Activated CD8-positive, alpha-beta memory T cell treated with anti-CD3 and anti-CD28 coated beads for 36 hours (primary cell): ENCODE measurements around the gene F11. TPM values are rescaled to one million over a fixed set of nuclear protein-coding genes. Genes with fewer than 3 reads are reported as not detected.
"Not testable (repeated sequence)": the region's sequence is repeated elsewhere in the genome, so short reads cannot be mapped to it uniquely, and the experiment has no call there.

Experiments
- CTCF ChIA-PET: fragments of 350-600 bp; sonication (Branson Sonifier 250); formaldehyde crosslinking; loops from one replicate; lab custom pipeline; 2021; ENCODE audit warnings: antibody characterized with exemption; lab: Charles Lee
- POLR2A ChIA-PET: fragments of 350-600 bp; sonication (Branson Sonifier 250); formaldehyde crosslinking; loops from one replicate; lab custom pipeline; 2021; ENCODE audit warnings: antibody characterized with exemption; lab: Charles Lee
- total RNA-seq, 2 experiments: library from RNA; stranded (reverse); gene quantifications; one replicate each; pipeline ENCODE4 v1.2.3, GENCODE V29; 2021

Gene F11
- total RNA-seq, 2 experiments from 2014 or later, result not detected

DNA sequence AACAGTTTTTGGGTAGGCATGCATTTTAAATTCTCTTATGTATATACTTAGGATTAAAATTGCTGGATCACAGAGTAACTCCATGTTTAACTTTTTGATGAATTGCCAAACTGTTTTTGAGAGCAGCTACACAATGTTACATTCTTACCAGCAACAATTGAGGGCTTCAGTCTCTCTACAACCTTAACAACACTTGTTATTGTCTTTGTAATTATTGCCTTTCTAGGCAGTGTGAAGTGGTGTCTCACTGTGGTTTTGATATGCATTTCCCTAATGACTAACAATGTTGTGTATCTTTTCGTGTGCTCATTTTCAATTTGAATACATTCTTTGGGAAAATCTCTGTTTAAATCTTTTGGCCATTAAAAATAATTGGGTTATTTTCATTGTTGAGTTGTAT lies 17.3 kb upstream of the F11 start:
- ChIA-PET POLR2A (no interaction called here), CTCF (no interaction called here)

DNA sequence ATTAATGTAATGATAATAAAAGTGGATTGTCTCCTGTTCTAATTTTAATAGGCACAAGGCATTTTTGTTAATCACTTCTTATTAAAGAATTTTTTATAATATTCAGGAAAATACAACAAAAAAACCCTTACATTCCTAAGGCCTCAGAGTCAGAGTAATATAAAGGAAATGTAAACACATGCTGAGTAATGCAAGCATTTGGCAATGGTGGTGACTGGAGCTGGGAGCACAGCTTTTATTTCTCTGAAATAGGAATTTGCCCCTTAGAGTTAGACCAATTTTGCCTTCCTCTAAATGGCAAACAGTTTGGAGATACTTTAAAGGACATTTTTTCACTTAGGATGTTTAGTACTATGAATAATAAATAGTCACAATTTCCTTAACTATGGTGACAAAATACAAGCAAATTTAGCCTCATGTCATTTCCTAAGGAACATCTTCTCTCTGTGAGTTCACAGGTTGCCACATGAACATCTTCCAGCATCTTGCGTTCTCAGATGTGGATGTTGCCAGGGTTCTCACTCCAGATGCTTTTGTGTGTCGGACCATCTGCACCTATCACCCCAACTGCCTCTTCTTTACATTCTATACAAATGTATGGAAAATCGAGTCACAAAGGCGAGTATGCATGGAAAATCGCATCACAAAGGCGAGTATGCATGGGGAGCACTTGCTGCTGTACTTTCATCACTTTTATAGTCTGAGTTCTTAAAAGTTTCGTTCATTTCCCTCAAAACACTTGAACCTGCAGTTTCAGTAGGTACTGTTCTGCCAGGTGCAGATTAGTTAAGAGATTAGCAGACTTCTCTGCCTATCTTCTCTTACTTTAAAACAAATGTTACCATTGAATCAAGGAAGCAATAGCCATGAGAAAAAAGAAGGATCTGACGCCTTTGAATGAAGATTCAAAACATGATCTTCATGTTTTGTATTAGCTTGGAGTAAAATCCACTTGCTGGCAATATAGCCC lies 15.9 kb upstream of the F11 start:
- ChIA-PET POLR2A (no interaction called here), CTCF (no interaction called here)

DNA sequence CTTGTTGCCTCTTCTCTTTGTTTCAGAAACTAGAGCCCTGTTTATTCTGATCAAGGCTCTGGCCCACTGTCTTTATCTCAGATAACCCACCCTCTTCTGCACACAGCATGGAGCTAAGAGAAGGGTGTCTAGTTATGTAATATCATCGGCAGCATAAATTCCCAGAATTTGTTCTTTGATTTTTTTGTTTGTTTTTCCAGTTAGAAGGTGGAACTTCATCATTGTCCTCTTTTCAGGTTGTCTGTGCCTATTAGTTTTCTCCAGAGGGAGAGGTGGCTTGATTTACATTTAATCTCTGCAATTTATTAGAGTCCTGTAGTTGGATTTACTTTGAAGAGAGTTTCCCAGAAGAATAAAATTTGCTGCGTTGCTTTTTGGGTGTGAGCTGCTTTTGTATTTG lies 15.2 kb upstream of the F11 start:
- ChIA-PET POLR2A (no interaction called here), CTCF (no interaction called here)

DNA sequence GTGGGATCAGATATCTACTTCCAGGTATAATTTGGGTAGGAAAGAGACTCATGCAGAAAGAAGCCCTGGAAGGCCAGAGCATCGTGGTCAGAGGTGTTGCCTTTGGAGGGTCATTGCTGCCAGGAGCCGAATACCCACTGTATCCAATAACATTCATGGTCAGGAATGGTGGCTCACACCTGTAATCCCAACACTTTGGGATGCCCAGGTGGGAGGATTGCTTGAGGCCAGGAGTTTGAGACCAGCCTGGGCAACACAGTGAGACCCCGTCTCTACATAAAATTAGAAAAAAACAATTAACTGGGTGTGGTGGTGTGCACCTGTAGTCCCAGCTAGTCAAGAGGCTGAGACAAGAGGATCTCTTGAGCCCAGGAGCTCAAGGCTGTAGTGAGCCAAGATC lies 10.9 kb upstream of the F11 start:
- ChIA-PET POLR2A (no interaction called here), CTCF (no interaction called here)

DNA sequence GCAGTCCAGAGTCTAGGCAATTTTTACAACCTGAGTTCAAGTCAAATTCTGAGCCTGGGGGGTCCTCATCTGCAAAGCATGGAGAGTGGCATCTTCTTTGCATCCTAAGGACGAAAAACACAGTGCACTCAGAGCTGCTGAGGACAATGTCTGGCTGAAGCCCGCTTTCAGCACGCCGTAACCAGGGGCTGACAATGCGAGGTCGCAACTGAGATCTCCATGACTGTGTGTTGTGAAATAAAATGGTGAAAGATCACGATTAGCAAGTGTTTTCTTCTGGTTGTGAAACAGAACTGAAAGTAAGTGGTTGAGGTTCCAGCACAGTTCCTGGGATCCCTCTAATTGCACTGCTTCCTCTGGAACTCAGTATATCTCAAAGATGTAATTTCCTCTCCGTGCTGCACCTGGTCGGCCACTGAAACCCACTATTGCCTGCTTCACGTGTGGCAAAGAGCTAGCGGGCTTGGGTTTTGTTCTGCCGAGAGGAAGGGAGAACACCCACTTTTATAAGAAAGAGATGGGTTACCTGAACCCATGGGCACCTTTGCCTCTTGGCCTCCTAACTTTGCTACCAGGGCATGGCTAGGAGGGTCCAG lies 7.7 kb upstream of the F11 start:
- POLR2A ChIA-PET, result no interaction called here
- CTCF ChIA-PET, result no interaction called here

DNA sequence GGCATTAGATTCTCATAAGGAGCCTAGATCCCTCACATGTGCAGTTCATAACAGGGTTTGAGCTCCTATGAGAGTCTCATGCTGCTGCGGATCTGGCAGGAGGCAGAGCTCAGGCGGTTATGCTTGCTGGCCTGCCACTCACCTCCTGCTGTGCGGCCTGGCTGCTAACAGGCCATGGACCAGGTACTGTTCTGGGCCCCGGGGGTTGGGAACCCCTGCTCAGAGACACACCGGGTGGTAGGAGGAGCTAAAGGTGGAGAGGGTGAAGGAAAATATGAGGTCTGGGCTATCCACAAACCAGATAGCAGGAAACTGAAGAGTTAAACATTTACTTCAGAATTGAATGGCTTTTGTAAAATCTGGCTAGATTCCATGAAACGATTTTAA lies 5.9 kb upstream of the F11 start:
- POLR2A ChIA-PET, result no interaction called here
- CTCF ChIA-PET, result no interaction called here

DNA sequence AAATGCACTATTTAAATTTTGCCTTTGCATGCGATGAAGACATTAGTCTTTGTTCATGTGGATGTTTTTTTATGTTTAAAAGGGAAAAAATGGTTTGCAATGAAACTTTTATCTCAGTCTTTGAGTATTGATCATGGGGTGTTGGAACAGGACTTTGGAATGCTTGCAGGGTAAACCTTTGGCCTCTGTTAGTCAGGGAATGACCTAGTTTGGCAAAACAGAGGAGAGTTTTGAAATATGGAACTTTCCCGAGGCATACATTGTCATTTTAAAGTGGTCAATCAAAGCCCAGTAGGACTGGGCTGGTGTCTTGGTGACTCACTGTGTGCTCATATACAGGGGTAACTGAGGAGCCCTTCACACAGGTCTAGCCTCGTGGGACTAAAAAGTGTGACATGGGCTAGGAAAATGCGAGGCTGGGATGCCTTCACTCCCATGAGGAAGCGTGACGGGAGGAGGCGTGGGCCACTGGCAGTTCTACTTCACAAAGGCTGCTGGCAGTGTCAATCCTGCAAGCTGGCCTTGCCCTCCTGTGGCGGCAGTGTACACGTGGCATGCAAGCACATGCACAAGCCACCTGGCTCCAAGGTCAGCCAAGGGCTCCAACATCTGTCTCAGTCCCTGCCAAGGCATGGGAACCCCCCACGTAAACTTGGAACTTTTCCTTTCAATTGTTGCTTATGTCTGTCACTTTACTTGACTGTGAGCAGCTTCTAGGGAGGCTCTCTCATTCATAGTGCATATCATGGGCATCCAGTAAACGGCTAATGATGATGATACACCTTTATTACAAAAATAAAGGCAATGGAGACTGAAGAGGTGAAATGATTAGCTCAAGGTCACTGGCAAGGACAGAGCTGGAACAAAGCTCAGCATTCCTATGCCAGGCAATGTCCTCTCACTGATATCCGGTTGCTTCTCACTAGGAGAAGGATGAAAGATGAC lies 5.2 kb upstream of the F11 start:
- POLR2A ChIA-PET, result no interaction called here
- CTCF ChIA-PET, result no interaction called here

DNA sequence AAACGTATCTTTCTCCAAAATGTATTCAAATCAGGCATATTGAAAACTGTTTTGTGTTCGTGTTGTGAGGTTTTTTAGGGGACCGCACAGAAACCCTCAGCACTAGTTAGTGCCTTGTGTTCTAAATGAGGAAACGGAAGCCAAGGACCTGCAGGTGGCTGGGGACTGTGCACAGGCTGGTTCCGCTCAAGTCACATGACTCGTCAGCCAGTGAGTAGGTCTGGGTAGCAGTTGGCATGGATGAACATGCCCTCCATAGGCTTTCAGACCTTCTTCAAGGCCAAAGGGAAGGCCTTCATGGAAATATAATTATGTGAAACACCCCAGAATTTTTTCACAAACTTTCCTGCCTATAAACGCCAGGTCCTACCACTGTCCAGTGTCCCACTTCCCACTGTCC lies 1.3 kb upstream of the F11 start:
- POLR2A ChIA-PET, result no interaction called here
- CTCF ChIA-PET, result no interaction called here

DNA sequence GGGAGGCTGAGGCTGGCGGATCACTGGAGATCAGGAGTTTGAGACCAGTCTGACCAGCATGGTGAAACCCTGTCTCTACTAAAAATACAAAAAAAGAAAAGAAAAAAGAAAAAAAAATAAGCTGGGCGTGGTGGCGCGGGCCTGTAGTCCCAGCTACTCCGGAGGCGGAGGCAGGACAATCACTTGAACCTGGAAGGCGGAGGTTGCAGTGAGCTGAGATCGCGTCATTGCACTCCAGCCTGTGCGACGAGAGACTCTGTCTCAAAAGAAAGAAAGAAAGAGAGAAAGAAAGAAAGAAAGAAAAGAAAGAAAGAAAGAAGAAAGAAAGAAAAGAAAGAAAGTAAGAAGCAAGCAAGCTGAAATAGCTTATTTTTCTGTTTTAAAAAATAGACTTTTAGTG lies 739 bp upstream of the F11 start:
- POLR2A ChIA-PET, CTCF ChIA-PET: not testable (repeated sequence)

DNA sequence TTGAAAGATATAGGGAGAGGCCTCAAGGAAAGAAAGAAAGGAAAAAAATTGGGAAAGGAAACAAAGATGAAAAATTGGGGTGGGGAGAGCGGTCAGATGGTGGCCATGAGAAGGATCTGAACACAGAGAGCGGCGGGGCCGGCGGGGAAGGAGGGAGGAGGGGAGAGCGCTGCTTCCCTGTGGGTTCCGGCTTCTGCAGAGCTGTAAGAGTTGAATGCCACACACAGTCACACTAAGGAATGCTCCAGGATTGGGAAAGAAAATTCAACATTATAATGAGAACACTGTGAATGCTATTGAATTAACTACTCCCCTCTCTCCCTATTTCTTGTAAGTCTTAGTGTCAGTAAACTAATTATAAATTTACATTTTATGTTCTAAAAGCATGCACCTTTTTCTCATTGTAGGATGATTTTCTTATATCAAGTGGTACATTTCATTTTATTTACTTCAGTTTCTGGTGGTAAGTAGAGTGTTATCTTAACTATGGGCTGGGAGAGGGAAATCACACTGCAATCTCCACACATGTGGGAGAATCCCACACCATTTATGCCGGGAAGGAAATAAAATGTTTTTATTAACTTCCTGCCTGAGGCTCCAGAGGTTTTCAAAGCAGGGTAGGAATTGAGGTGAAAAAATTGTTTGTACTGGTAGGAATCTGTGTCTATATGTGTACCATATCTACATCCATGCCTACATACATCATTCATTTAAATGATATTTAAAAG lies 904 bp downstream of the F11 start:
- CTCF ChIA-PET, result no interaction called here
- POLR2A ChIA-PET, result no interaction called here

DNA sequence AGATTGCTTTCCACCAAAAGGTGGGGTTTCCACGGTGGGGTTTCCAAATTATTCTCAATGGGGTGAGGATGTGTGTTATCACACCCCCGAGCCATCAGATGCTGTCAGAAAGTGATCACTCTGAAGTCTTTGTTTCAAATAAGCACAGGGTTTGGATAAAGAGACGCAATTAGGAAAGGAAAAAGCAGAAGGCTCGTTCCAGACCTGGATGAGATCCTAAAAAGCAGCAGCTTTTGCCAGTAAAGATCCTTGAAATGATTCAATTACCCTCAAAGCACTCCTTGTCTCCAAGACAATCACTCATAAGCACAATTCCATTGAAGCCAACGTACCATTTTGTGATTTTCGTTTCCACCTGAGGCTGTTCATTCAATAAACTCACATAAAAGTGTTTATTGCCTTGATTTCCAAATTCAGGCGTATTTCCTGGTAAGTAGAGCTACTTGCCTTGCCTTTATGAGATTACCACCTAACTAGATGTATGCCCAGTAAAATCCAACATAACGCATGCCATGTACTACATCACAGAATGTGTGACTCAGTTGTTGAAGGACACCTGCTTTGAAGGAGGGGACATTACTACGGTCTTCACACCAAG lies 5.2 kb downstream of the F11 start:
- POLR2A ChIA-PET, result no interaction called here
- CTCF ChIA-PET, result no interaction called here

DNA sequence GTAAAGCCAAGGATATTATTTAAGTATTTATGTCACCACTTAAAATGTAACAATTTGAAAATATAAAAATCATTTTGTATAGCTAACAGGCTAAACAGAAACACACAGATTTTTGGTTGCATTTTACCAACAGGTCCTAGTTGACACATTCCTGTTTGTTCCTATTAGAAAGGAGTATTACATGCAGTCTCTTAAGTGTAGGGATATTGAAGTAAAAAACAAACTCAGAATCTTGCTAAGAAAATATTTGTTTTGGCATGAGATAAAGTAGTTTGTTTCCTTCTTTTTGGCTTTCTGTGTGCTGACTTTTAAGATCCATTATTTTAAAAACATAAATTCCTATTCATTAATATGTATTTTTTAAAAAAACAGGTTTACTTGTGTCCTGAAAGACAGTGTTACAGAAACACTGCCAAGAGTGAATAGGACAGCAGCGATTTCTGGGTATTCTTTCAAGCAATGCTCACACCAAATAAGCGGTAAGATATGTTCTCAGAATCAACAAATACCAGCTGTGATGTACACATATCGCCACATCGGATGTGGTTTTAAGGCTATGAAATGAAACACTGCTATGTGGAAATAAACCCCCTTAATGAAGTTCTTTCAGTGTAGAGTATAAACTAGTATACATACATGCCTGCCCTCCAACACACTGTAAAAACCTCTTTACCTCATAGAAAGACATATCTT lies 6.9 kb downstream of the F11 start:
- ChIA-PET POLR2A (no interaction called here), CTCF (no interaction called here)

DNA sequence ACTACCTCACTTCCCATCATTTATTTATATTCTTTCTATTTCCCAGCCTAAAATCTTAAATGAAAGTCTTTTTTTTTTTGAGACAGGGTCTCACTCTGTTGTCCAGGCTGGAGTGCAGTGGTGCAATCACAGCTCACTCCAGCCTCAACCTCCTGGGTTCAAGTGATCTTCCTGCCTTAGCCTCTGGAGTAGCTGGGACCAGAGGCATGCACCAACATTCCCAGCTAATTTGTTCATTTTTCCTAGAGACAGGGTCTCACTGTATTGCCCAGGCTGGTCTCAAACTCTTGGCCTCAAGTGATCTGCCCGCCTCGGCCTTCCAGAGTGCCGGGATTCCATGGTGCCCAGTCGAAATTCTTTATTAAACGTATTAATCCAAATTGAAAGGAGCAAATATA lies 7.4 kb downstream of the F11 start:
- CTCF ChIA-PET, POLR2A ChIA-PET: not testable (repeated sequence)

DNA sequence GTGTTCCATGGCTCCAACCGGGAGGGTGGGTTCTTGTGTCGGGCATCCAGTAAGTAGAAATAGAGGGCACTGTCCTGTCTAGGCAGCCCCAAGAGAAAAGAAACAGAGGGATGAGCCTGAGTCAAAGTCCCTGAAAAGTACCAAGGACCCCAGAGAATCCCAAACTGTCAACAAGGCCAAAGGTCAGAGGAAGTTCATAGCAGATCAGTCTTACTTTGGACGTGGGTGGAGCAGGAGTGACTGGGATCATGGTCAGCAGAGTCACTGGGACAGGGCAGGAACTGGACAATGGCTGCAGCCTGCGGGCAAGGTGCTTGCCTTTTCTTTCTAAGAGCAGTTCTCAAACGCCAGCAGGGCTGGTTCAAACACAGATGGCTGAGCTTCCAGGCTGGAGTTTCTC lies 17.3 kb downstream of the F11 start:
- ChIA-PET POLR2A (no interaction called here), CTCF (no interaction called here)

DNA sequence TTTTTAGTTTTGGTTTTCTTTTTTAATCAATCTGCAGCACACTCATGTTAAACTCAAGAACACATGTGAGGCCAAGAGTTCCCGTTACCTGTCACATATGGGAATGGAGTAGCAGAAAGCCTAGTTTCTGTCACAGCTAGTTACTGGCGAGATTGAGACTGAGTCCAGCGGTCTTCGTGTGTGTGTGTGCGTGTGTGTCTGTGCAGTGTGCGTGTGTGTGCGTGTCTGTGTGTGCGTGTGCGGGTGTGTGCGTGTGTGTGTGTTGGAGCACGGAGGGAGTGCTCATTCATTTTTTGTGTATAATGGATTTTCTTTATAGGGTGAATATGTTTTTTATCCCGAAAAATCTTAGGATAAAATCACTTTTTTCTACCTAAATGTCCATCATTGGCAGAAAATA lies 19.2 kb downstream of the F11 start:
- ChIA-PET CTCF (no interaction called here), POLR2A (no interaction called here)

DNA sequence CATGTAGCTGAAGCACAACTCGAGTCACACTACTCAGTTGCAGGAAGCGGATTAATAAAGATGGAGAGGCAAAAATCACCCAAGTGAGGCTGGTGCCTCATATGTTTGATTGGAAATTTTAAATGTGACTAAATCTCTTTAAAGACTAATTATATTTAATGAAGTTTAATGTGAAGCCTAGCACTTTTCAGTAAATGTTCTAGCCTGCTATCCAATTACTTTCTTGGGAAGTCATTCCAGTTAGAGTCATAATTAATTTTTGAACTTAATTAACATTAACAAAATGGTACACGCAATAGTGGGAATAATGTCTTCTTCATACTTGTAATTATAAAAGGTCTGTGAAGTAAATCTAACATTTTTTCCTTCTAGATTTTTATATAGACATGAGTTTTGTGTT lies 20.6 kb downstream of the F11 start:
- ChIA-PET CTCF (no interaction called here), POLR2A (no interaction called here)

DNA sequence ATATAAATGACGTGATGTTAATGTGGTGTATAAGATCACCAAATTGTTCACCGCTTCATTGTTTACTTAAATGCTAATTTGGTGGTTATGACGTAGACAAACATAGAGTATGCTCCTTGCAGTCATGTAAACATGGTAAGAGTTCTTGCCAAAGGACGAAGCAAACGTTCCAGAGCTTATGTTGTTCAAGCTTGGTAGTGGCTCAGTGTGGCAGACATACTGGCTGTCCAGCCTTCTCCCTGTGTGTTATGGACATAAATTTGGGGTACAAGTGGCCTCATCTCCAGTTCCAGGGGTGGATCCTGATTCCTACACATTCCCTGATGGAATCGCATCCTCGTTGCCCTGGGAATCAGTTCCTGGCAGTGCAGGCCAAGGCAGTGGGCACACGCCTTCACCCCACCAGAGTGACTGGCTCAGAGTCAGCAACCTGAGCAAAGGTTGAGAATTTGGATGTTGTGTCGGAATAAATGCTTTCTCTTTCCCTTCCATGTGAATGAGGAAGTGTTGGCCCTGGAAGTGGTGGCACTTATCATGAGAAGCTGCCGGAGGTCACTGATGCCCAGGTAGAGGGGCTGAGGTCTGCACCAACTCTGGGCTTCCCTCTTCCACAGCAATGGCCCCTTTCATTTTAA lies 25.4 kb downstream of the F11 start:
- CTCF ChIA-PET, result no interaction called here
- POLR2A ChIA-PET, result interaction anchor here (0.6 kb wide), 1 partner anchor 567 kb away, joined by 3 read pairs; no protein-coding TSS in a partner anchor

DNA sequence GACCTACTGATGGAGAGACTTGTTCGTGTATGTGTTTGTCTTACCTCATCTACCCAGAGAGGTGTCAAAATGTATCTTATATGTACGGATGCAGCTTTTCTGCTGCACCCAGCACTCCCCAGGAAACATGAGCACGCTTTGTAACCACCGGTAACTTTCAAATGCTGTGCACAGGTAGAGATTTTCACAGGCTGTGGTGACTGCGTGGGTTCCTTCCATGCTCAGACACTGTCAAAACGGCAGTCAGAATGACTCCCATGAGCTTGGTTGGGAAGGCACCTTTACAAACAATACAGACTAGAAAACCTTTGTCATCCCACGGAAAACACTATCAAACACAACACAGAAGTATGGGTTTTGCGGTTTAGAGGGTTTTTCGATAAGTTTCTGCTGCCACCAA lies 28.2 kb downstream of the F11 start:
- ChIA-PET CTCF (no interaction called here), POLR2A (no interaction called here)
